H9 (cell line): ENCODE data around the gene SENP8. TPM values are rescaled to one million over a fixed set of nuclear protein-coding genes. Genes with fewer than 3 reads are reported as not detected.

ENCODE experiments used
- DNase-seq: peaks from one replicate; pipeline ENCODE4 v3.0.0-alpha.2; 2017
- H2AFZ ChIP-seq: one replicate; pipeline ENCODE4 v1.6.1; 2013; ENCODE audit warnings: mild to moderate bottlenecking, low read length, control low read depth, moderate library complexity
- H2AK5ac ChIP-seq: 2 replicates; pipeline ENCODE4 v1.6.1; 2013; ENCODE audit warnings: low read length, control low read depth, mixed read lengths; ENCODE audit not compliant: insufficient read length
- H2BK120ac ChIP-seq: one replicate; pipeline ENCODE4 v1.6.1; 2013; ENCODE audit warnings: low read depth, mild to moderate bottlenecking, low read length, control low read depth, inconsistent platforms; ENCODE audit not compliant: poor library complexity, severe bottlenecking
- H2BK12ac ChIP-seq: 2 replicates; pipeline ENCODE4 v1.6.1; 2013; ENCODE audit warnings: low read length, control low read depth, mixed read lengths, low read depth; ENCODE audit not compliant: insufficient read length
- H2BK15ac ChIP-seq: 2 replicates; pipeline ENCODE4 v1.6.1; 2013; ENCODE audit warnings: low read depth, low read length, control low read depth
- H2BK20ac ChIP-seq: one replicate; pipeline ENCODE4 v1.6.1; 2013; ENCODE audit warnings: low read depth, mild to moderate bottlenecking, low read length, control low read depth, inconsistent platforms; ENCODE audit not compliant: poor library complexity, severe bottlenecking
- H2BK5ac ChIP-seq: 2 replicates; pipeline ENCODE4 v1.6.1; 2013; ENCODE audit warnings: low read length, control low read depth, mixed read lengths; ENCODE audit not compliant: insufficient read length
- H3K14ac ChIP-seq: 2 replicates; pipeline ENCODE4 v1.6.1; 2013; ENCODE audit warnings: low read length, control low read depth; ENCODE audit not compliant: insufficient read depth
- H3K18ac ChIP-seq: 2 replicates; pipeline ENCODE4 v1.6.1; 2013; ENCODE audit warnings: low read depth, mild to moderate bottlenecking, mixed read lengths, low read length, control low read depth; ENCODE audit not compliant: insufficient read length
- H3K23ac ChIP-seq: 2 replicates; pipeline ENCODE4 v1.6.1; 2013; ENCODE audit warnings: low read length, control low read depth, mixed read lengths, low read depth; ENCODE audit not compliant: insufficient read length
- H3K23me2 ChIP-seq: 2 replicates; pipeline ENCODE4 v1.6.1; 2013; ENCODE audit warnings: low read depth, mild to moderate bottlenecking, mixed read lengths, low read length, control low read depth; ENCODE audit not compliant: insufficient read length, poor library complexity, severe bottlenecking
- H3K27ac ChIP-seq: 2 replicates; pipeline ENCODE4 v1.5.1; 2013; ENCODE audit warnings: low read length, control low read depth, mixed read lengths, low read depth; ENCODE audit not compliant: insufficient read length
- H3K27me3 ChIP-seq: 2 replicates; pipeline ENCODE4 v1.6.1; 2013; ENCODE audit warnings: low read length, control low read depth, inconsistent platforms; ENCODE audit not compliant: insufficient read depth
- H3K4ac ChIP-seq: 2 replicates; pipeline ENCODE4 v1.6.1; 2013; ENCODE audit warnings: low read depth, mild to moderate bottlenecking, control low read depth, inconsistent platforms, low read length, moderate library complexity
- H3K4me1 ChIP-seq: 2 replicates; pipeline ENCODE4 v1.6.1; 2013; ENCODE audit warnings: low read length, control low read depth, inconsistent platforms; ENCODE audit not compliant: insufficient read depth
- H3K4me2 ChIP-seq: 2 replicates; pipeline ENCODE4 v1.6.1; 2013; ENCODE audit warnings: low read length, control low read depth, mixed read lengths; ENCODE audit not compliant: insufficient read length, insufficient read depth
- H3K56ac ChIP-seq: 2 replicates; pipeline ENCODE4 v1.6.1; 2013; ENCODE audit warnings: low read depth, mild to moderate bottlenecking, mixed read lengths, low read length, control low read depth; ENCODE audit not compliant: insufficient read length
- H3K79me1 ChIP-seq: 2 replicates; pipeline ENCODE4 v1.6.1; 2013; ENCODE audit warnings: low read depth, mild to moderate bottlenecking, moderate library complexity, low read length, control low read depth, inconsistent platforms; ENCODE audit not compliant: insufficient read depth, poor library complexity, severe bottlenecking
- H3K79me2 ChIP-seq: 2 replicates; pipeline ENCODE4 v1.6.1; 2013; ENCODE audit warnings: low read length, control low read depth, inconsistent platforms; ENCODE audit not compliant: insufficient read depth
- H3K9ac ChIP-seq: 2 replicates; pipeline ENCODE4 v1.6.1; 2013; ENCODE audit warnings: low read length, control low read depth, mixed read lengths; ENCODE audit not compliant: insufficient read length; ENCODE audit errors: extremely low read depth
- H3K9me3 ChIP-seq: one replicate; pipeline ENCODE4 v1.6.1; 2013; ENCODE audit warnings: low read depth, low read length, inconsistent platforms; ENCODE audit not compliant: control insufficient read depth
- H3T11ph ChIP-seq: one replicate; pipeline ENCODE4 v1.6.1; 2013; ENCODE audit warnings: mild to moderate bottlenecking, low read length, control low read depth, inconsistent platforms
- H4K20me1 ChIP-seq: one replicate; pipeline ENCODE4 v1.6.1; 2013; ENCODE audit not compliant: control insufficient read depth, insufficient read length, insufficient read depth
- H4K5ac ChIP-seq: 2 replicates; pipeline ENCODE4 v1.6.1; 2013; ENCODE audit warnings: low read depth, mild to moderate bottlenecking, mixed read lengths, low read length, control low read depth; ENCODE audit not compliant: insufficient read length
- H4K8ac ChIP-seq: replicated peaks from 2 replicates; pipeline ENCODE4 v1.6.1; 2013; ENCODE audit warnings: low read length, control low read depth, mixed read lengths, low read depth; ENCODE audit not compliant: insufficient read length
- H4K91ac ChIP-seq: 2 replicates; pipeline ENCODE4 v1.6.1; 2013; ENCODE audit warnings: low read depth, mild to moderate bottlenecking, moderate library complexity, mixed read lengths, low read length, control low read depth; ENCODE audit not compliant: insufficient read length
- H3K27ac Mint-ChIP-seq, 3 experiments: 2 replicates in 2 of 3; 3 replicates in 1 of 3; pipeline ENCODE4 v1.8.0; 2020 to 2021; ENCODE audit warnings: mixed read lengths in 3 of 3, mild to moderate bottlenecking in 1 of 3, moderate library complexity in 1 of 3
- H3K27me3 Mint-ChIP-seq: 2 replicates; pipeline ENCODE4 v1.8.0; 2021; ENCODE audit warnings: low read depth, mild to moderate bottlenecking, moderate library complexity, mixed read lengths
- H3K36me3 Mint-ChIP-seq, 3 experiments: 2 replicates in 2 of 3; 3 replicates in 1 of 3; pipeline ENCODE4 v1.8.0; 2020 to 2021; ENCODE audit warnings: low read depth in 3 of 3, mixed read lengths in 3 of 3; ENCODE audit not compliant: insufficient read depth in 1 of 3
- H3K4me1 Mint-ChIP-seq, 2 experiments: 2 replicates each; pipeline ENCODE4 v1.8.0; 2020; ENCODE audit warnings: mixed read lengths in 2 of 2
- H3K4me3 Mint-ChIP-seq, 2 experiments: 2 replicates in 1 of 2; 3 replicates in 1 of 2; pipeline ENCODE4 v1.8.0; 2020 to 2021; ENCODE audit warnings: mild to moderate bottlenecking in 2 of 2, mixed read lengths in 2 of 2, moderate library complexity in 1 of 2
- H3K9me3 Mint-ChIP-seq, 2 experiments: 2 replicates in 1 of 2; 3 replicates in 1 of 2; pipeline ENCODE4 v1.8.0; 2020; ENCODE audit warnings: mild to moderate bottlenecking in 2 of 2, mixed read lengths in 2 of 2, moderate library complexity in 1 of 2
- whole genome bisulfite sequencing: extraction: QIAGEN DNeasy Blood & Tissue Kit; methylation state at CpG from one replicate; pipeline ENCODE4 v1.1.7; 2013; ENCODE audit warnings: missing lambda C conversion rate, low lambda C conversion rate, mixed read lengths; ENCODE audit not compliant: insufficient read length; ENCODE audit errors: extremely low coverage; 5-methylcytosine and 5-hydroxymethylcytosine counted together
- total RNA-seq: library from RNA; stranded (reverse); gene quantifications from 2 replicates; pipeline ENCODE4 v1.2.1, GENCODE V29; 2021
- TF ChIP-seq, protein P1 (sequence below): fragments of 200-600 bp; sonication (generic); conservative IDR thresholded peaks from 3 replicates; pipeline ENCODE4 v1.8.0; 2021; ENCODE audit warnings: antibody characterized with exemption, mild to moderate bottlenecking

The SENP8 gene
- total RNA-seq, 1 experiment from 2014 or later, result 4.8 TPM

DNA sequence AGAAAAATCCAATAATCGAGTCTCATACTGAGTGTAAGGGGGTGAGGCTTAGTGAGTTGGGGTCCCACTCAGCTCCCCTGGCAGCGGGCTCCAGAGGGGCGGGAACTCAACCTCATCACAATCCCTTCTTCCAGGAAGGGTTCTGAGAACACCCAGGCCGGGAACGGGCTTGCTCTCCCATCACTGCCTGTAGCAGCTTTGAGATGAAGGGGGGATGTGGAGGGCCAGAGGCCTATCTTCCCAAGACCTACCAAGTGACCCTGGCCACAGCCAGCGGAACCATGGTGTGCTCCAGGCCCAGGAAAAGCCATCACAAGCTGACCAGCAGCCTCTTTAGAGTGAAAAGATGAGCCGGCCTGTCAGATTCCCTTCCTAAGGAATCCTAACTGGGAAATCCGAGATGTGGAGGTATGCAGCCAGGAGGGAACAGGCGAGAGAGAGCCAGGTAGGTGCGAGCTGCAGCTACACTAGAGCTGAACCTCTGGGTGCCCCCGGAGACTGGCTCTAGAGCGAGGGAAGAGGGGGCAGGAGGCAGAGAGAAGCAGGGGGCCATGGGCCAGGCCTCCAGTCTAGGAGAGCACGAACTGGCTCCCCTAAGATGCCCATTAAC, 60.9 kb downstream of the SENP8 start:
- Histone ChIP-seq H3K4me1 (no peaks in the 10 kb centered on the region), H3K27me3 (no peaks in the 10 kb centered on the region), H3K4me2 (no peak overlapping the region), H3K9ac (no peak overlapping the region), H3K23me2 (peaks cover 4% of the 10 kb centered on the region), H4K5ac (no peak overlapping the region), H3K27ac (no peak overlapping the region), H4K91ac (no peak overlapping the region), H3K18ac (no peak overlapping the region), H3K9me3 (no peaks in the 10 kb centered on the region), H4K8ac (no peak overlapping the region), H2AK5ac (no peak overlapping the region), H3K4ac (no peak overlapping the region), H4K20me1 (no peaks in the 10 kb centered on the region), H3K79me2 (no peaks in the 10 kb centered on the region), H3K56ac (no peak overlapping the region), H2BK20ac (no peak overlapping the region), H3K23ac (no peak overlapping the region), H2AFZ (no peak overlapping the region), H2BK5ac (no peak overlapping the region), H3T11ph (no peak overlapping the region), H3K79me1 (no peaks in the 10 kb centered on the region), H2BK120ac (no peak overlapping the region), H2BK15ac (no peak overlapping the region), H2BK12ac (no peak overlapping the region), H3K14ac (no peak overlapping the region)
- Mint-ChIP-seq H3K36me3 (no peaks in the 10 kb centered on the region), H3K27ac (peak overlapping the region in 1 of 3 experiments; percentile 28; a peak in 1 of 7 replicates), H3K4me3 (no peak overlapping the region), H3K27me3 (peaks cover 20% of the 10 kb centered on the region), H3K4me1 (peaks cover 10 to 17% of the 10 kb centered on the region in 2 experiments), H3K9me3 (no peaks in the 10 kb centered on the region)
- WGBS, result no CpG with 5 or more reads among the region's 13 CpGs
- TF ChIP-seq, protein P1, sequence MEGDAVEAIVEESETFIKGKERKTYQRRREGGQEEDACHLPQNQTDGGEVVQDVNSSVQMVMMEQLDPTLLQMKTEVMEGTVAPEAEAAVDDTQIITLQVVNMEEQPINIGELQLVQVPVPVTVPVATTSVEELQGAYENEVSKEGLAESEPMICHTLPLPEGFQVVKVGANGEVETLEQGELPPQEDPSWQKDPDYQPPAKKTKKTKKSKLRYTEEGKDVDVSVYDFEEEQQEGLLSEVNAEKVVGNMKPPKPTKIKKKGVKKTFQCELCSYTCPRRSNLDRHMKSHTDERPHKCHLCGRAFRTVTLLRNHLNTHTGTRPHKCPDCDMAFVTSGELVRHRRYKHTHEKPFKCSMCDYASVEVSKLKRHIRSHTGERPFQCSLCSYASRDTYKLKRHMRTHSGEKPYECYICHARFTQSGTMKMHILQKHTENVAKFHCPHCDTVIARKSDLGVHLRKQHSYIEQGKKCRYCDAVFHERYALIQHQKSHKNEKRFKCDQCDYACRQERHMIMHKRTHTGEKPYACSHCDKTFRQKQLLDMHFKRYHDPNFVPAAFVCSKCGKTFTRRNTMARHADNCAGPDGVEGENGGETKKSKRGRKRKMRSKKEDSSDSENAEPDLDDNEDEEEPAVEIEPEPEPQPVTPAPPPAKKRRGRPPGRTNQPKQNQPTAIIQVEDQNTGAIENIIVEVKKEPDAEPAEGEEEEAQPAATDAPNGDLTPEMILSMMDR, result no peak
- peak; percentile 27 for DNase-seq
